ENCODE data around the gene PCSK4.

The PCSK4 gene

GRCh38 chr19:1469255-1470054 lies 20.7 kb downstream of the PCSK4 start:
- DNase-seq: no peak
- Histone ChIP-seq H3K27me3 (peaks cover 24 to 96% of the 10 kb centered on the region in 2 donors), H3K36me3 (peaks cover 0 to 8% (median 4%) of the 10 kb centered on the region in 3 donors), H3K9me3 (no peaks in the 10 kb centered on the region), H3K4me3 (peak overlapping the region in 1 of 2 donors; percentile 32), H3K4me1 (peaks cover 10 to 79% (median 72%) of the 10 kb centered on the region in 4 donors), H3K27ac (no peak overlapping the region)
- TF ChIP-seq CTCF (IDR thresholded peaks at IDR 0.05): no peak
- intact Hi-C loops (cut with DNase I; ENCODE audit: low total_unique reads): no loop called here

- H3K27me3 ChIP-seq: peaks cover 24 to 90% of the 10 kb centered on the region in 2 donors
- no peak for TF ChIP-seq CTCF (IDR thresholded peaks at IDR 0.05)
- H3K4me3 ChIP-seq: peak overlapping the region in 1 of 2 donors; percentile 32
- peaks cover 10 to 79% (median 72%) of the 10 kb centered on the region in 4 donors for H3K4me1 ChIP-seq
- intact Hi-C loops (cut with DNase I; ENCODE audit: low total_unique reads): no loop called here
- no peaks in the 10 kb centered on the region for H3K9me3 ChIP-seq
- H3K36me3 ChIP-seq: peaks cover 0 to 2% (median 0%) of the 10 kb centered on the region in 3 donors
- H3K27ac ChIP-seq: no peak overlapping the region
- DNase-seq: no peak
These were observed 21.3 kb downstream of the PCSK4 start for GRCh38 chr19:1468821-1469254.

GRCh38 chr19:1468274-1468820 lies 21.8 kb downstream of the PCSK4 start:
- TF ChIP-seq CTCF (IDR thresholded peaks at IDR 0.05): no peak
- no peaks in the 10 kb centered on the region for H3K36me3 ChIP-seq
- H3K9me3 ChIP-seq: no peaks in the 10 kb centered on the region
- peak overlapping the region in 1 of 2 donors; percentile 32 for H3K4me3 ChIP-seq
- intact Hi-C loops (cut with DNase I; ENCODE audit: low total_unique reads): no loop called here
- peaks cover 24 to 85% of the 10 kb centered on the region in 2 donors for H3K27me3 ChIP-seq
- DNase-seq: no peak
- no peak overlapping the region for H3K27ac ChIP-seq
- H3K4me1 ChIP-seq: peaks cover 10 to 79% (median 72%) of the 10 kb centered on the region in 4 donors

GRCh38 chr19:1467490-1468273 lies 22.5 kb downstream of the PCSK4 start:
- no peak for DNase-seq
- Histone ChIP-seq H3K4me1 (peaks cover 10 to 75% (median 71%) of the 10 kb centered on the region in 4 donors), H3K27ac (no peak overlapping the region), H3K9me3 (no peaks in the 10 kb centered on the region), H3K4me3 (peak overlapping the region in 1 of 2 donors; percentile 9), H3K36me3 (no peaks in the 10 kb centered on the region), H3K27me3 (peaks cover 24 to 78% of the 10 kb centered on the region in 2 donors)
- TF ChIP-seq CTCF (IDR thresholded peaks at IDR 0.05): no peak
- intact Hi-C loops (cut with DNase I; ENCODE audit: low total_unique reads): no loop called here

GRCh38 chr19:1467215-1467489 lies 23.0 kb downstream of the PCSK4 start:
- Histone ChIP-seq H3K4me1 (peaks cover 10 to 70% (median 66%) of the 10 kb centered on the region in 4 donors), H3K4me3 (peak overlapping the region in 1 of 2 donors; percentile 9), H3K27ac (no peak overlapping the region), H3K9me3 (no peaks in the 10 kb centered on the region), H3K27me3 (peaks cover 23 to 73% of the 10 kb centered on the region in 2 donors), H3K36me3 (no peaks in the 10 kb centered on the region)
- DNase-seq: no peak
- no peak for TF ChIP-seq CTCF (IDR thresholded peaks at IDR 0.05)
- intact Hi-C loops (cut with DNase I; ENCODE audit: low total_unique reads): no loop called here

All from tibial artery (tissue), 4 donors.